Motor neuron (in vitro differentiated cells): Measurements from ENCODE around the gene ECE2. TPM values are rescaled to one million over a fixed set of nuclear protein-coding genes. Genes with fewer than 3 reads are reported as not detected.

Experiments used
- ATAC-seq, 8 experiments: fragments of 200-7000 bp; cut with Tn5 transposase; replicated peaks in 6 of 8; 2 replicates each; pipeline ENCODE4 v1.8.0; 2021; ENCODE audit warnings: mild to moderate bottlenecking in 8 of 8, moderate library complexity in 8 of 8
- H3K27ac ChIP-seq, 2 donors: fragments of 250-450 bp; sonication (Bioruptor Pico); 2 replicates each; pipeline ENCODE4 v1.9.0; 2021; ENCODE audit warnings: antibody characterized with exemption in 2 of 2, mild to moderate bottlenecking in 2 of 2, moderate library complexity in 1 of 2
- H3K4me1 ChIP-seq, 2 donors: fragments of 250-450 bp; sonication (Bioruptor Pico); replicated peaks in 1 of 2; 2 replicates each; pipeline ENCODE4 v1.6.1; 2021; ENCODE audit warnings: antibody characterized with exemption in 2 of 2, mild to moderate bottlenecking in 2 of 2, moderate library complexity in 1 of 2
- H3K4me3 ChIP-seq, 5 donors: fragments of 250-450 bp; sonication (Bioruptor Pico); 2 replicates each; pipeline ENCODE4 v1.9.0; 2021; ENCODE audit warnings: antibody characterized with exemption in 5 of 5, mild to moderate bottlenecking in 5 of 5, moderate library complexity in 4 of 5
- WGBS, 10 experiments: fragments of 450-650 bp; shearing (Covaris generic); methylation state at CpG; one replicate each; pipeline ENCODE4 v1.0.0; 2022; 5-methylcytosine and 5-hydroxymethylcytosine counted together
- in situ Hi-C, 9 experiments: fragments of 400-800 bp; cut with MboI; loops; one replicate each; pipeline ENCODE4 v1.15.0; 2021; ENCODE audit warnings: low sequenced_read_pairs in 9 of 9, low pct_unique_long_range_greater_than_20kb in 2 of 9; ENCODE audit not compliant: unreplicated experiment in 9 of 9
- total RNA-seq, 8 experiments: library from RNA; unstranded; fragments of 300-600 nt; gene quantifications; 2 replicates each; pipeline versions ENCODE4 v1.2.3 to v1.2.4, GENCODE V29; 2022

Gene ECE2
- total RNA-seq, 8 experiments from 2014 or later: 0.05 to 1.1 (median 0.46) TPM; not detected in 1

DNA sequence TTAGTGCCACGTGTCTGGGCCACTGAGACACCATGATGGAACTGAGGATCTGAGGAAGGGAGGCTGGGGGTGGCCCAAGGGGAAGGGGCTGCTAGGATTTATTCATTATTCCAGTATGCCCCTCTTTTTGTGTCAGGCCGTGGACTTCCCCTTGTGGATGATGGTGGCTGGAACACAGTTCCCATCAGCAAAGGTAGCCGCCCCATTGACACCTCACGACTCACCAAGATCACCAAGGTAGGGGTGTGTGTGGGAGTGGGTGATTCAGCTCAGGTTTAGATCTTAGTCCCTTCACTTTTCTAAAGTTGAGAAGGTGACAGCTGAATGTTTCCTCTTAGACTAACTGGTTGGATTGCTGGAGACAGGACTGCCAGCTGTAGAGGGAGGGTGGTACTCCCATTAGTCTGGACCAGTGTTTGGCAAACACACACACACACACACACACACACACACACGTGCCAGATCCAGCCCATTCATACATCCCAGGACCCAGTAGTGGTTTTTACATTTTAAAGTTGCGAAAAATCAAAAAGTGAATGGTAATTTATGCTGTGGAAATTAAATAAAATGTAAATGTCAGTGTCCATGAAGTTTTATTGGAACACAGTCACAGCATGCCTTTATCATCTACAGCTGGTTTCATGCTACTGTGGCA, 50.0 kb downstream of the ECE2 start:
- H3K27ac ChIP-seq: no peak overlapping the region
- WGBS, 10 experiments: 34 to 100% (median 79%) methylated on average over 1 to 5 of the region's 6 CpGs; no CpG with 5 or more reads in 2 of the 10 experiments
- H3K4me3 ChIP-seq: no peak overlapping the region
- peak in 4 of 8 experiments; percentile 4 to 69 (median 26) for ATAC-seq
- in situ Hi-C loops: no loop called here
- H3K4me1 ChIP-seq: no peaks in the 10 kb centered on the region

GRCh38 chr3:184327171-184327570, 51.3 kb downstream of the ECE2 start:
- 85 to 100% (median 99%) methylated on average over 1 to 15 of the region's 21 CpGs; no CpG with 5 or more reads in 2 of the 10 experiments for WGBS, 10 experiments
- in situ Hi-C loops: no loop called here
- H3K4me1 ChIP-seq: no peaks in the 10 kb centered on the region
- no peak for ATAC-seq
- no peak overlapping the region for H3K4me3 ChIP-seq
- no peak overlapping the region for H3K27ac ChIP-seq

- 20 to 94% (median 90%) methylated on average over 2 to 3 of the region's 3 CpGs; no CpG with 5 or more reads in 4 of the 10 experiments for WGBS, 10 experiments
- ATAC-seq: no peak
- H3K4me3 ChIP-seq: no peak overlapping the region
- in situ Hi-C loops: no loop called here
- H3K4me1 ChIP-seq: no peaks in the 10 kb centered on the region
- H3K27ac ChIP-seq: no peak overlapping the region
Measured at GRCh38 chr3:184328516-184328915, 52.7 kb downstream of the ECE2 start.

- in situ Hi-C loops: no loop called here
- Histone ChIP-seq H3K4me1 (peaks cover 6% of the 10 kb centered on the region in 2 donors), H3K4me3 (no peak overlapping the region), H3K27ac (no peak overlapping the region)
- ATAC-seq: no peak
- 21 to 100% (median 87%) methylated on average over 2 to 6 of the region's 10 CpGs; no CpG with 5 or more reads in 2 of the 10 experiments for WGBS, 10 experiments
Measured at GRCh38 chr3:184332370-184333090, 56.7 kb downstream of the ECE2 start.

- Histone ChIP-seq H3K4me1 (peaks cover 12 to 13% of the 10 kb centered on the region in 2 donors), H3K4me3 (no peak overlapping the region), H3K27ac (no peak overlapping the region)
- 65 to 100% (median 86%) methylated on average over 2 to 6 of the region's 6 CpGs; no CpG with 5 or more reads in 2 of the 10 experiments for WGBS, 10 experiments
- in situ Hi-C loops: no loop called here
- ATAC-seq: no peak
Measured at GRCh38 chr3:184333190-184333589, 57.4 kb downstream of the ECE2 start.

DNA sequence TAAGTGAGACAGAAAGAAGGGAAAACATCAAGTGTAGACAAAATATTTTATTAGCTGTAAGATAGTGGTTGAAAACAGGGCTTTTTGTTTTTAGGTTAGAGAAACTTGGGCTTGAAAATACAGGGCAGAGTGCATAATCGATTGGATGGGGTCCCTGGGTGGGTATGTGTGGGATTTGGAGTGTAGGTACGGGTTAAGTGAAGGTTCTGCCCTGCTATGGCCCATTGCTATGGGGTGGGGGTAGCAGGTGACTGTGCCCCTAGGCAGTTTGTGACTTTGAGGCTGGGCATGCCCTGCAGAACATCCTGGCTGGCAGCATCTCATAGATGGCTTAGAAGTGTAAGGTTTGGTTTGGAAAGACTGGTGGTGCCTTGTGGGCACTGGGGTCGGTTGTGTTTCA, 57.9 kb downstream of the ECE2 start:
- Histone ChIP-seq H3K4me1 (peaks cover 14% of the 10 kb centered on the region in 2 donors), H3K4me3 (no peak overlapping the region), H3K27ac (no peak overlapping the region)
- 60 to 100% (median 86%) methylated on average over 1 to 3 of the region's 3 CpGs; no CpG with 5 or more reads in 4 of the 10 experiments for WGBS, 10 experiments
- no peak for ATAC-seq
- in situ Hi-C loops: no loop called here

DNA sequence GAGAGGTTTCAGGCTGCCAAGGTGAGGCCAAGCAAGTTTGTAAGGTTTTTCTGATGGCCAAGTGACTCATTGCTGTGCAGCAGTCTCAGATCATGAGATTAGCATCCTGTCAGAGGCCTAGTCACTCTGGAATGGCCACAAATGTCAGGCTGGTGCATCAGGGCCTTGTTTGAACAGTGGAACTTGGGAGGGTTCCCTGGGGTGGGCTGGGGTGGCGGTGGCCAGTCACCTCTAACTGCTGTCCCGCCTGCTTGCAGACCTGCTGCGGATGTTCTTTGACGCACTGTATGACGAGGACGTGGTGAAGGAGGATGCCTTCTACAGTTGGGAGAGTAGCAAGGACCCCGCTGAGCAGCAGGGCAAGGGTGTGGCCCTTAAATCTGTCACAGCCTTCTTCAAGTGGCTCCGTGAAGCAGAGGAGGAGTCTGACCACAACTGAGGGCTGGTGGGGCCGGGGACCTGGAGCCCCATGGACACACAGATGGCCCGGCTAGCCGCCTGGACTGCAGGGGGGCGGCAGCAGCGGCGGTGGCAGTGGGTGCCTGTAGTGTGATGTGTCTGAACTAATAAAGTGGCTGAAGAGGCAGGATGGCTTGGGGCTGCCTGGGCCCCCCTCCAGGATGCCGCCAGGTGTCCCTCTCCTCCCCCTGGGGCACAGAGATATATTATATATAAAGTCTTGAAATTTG, 58.8 kb downstream of the ECE2 start:
- Histone ChIP-seq H3K4me3 (no peak overlapping the region), H3K27ac (peak overlapping the region in 1 of 2 donors; percentile 96), H3K4me1 (peaks cover 19 to 22% of the 10 kb centered on the region in 2 donors)
- WGBS, 10 experiments: 31 to 100% (median 85%) methylated on average over 1 to 7 of the region's 15 CpGs; no CpG with 5 or more reads in 6 of the 10 experiments
- peak in 1 of 8 experiments; percentile 3 for ATAC-seq
- in situ Hi-C loops: no loop called here

- in situ Hi-C loops: no loop called here
- Histone ChIP-seq H3K4me3 (peak overlapping the region; percentile 75 to 94 (median 83)), H3K27ac (peak overlapping the region; percentile 96 to 97), H3K4me1 (peaks cover 25 to 28% of the 10 kb centered on the region in 2 donors)
- peak in 1 of 8 experiments; percentile 7 for ATAC-seq
- 0 to 100% (median 50%) methylated on average over 1 to 2 of the region's 4 CpGs; no CpG with 5 or more reads in 7 of the 10 experiments for WGBS, 10 experiments
Measured at GRCh38 chr3:184335291-184335660, 59.5 kb downstream of the ECE2 start.

GRCh38 chr3:184335661-184336546, 60.1 kb downstream of the ECE2 start:
- Histone ChIP-seq H3K27ac (peak overlapping the region; percentile 96 to 97), H3K4me3 (peak overlapping the region; percentile 75 to 94 (median 83)), H3K4me1 (peaks cover 25 to 28% of the 10 kb centered on the region in 2 donors)
- 0 to 6% (median 3%) methylated on average over 1 to 8 of the region's 77 CpGs; no CpG with 5 or more reads in 4 of the 10 experiments for WGBS, 10 experiments
- in situ Hi-C loops: no loop called here
- peak; percentile 49 to 72 (median 57) for ATAC-seq

- 0 to 100% (median 18%) methylated on average over 1 to 6 of the region's 17 CpGs; no CpG with 5 or more reads in 2 of the 10 experiments for WGBS, 10 experiments
- Histone ChIP-seq H3K27ac (peak overlapping the region; percentile 96 to 97), H3K4me1 (peaks cover 25 to 28% of the 10 kb centered on the region in 2 donors), H3K4me3 (peak overlapping the region; percentile 75 to 94 (median 83))
- peak in 3 of 8 experiments; percentile 6 to 16 (median 11) for ATAC-seq
- in situ Hi-C loops: no loop called here
Measured at GRCh38 chr3:184336547-184337398, 61.0 kb downstream of the ECE2 start.

DNA sequence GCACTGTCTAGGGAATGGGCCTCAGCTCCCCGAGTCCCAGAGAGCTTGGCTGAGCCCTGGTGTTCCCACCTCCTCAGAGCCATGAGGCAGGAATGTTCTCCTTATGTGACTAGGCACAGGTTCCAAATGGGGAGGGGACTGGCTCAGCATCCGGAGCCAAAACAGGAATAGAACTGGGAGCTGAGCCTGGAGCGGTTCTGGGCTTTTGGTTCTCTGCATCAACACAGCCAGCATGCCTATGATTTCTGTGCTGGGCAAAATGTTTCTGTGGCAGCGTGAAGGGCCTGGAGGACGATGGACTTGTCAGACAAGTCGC, 61.5 kb downstream of the ECE2 start, which contains the start of gene FAM131A:
Gene FAM131A (plus strand): TSS at position 202 of the 316 bp plus-strand sequence. CDS start 31 bp downstream, at position 233.
- WGBS, 10 experiments: 43 to 94% (median 67%) methylated on average over 1 to 5 of the region's 6 CpGs; no CpG with 5 or more reads in 2 of the 10 experiments
- Histone ChIP-seq H3K4me1 (peaks cover 25 to 28% of the 10 kb centered on the region in 2 donors), H3K4me3 (peak within 1 kb of the TSS; percentile 75 to 94 (median 83)), H3K27ac (peak within 1 kb of the TSS; percentile 96 to 97)
- no peak for ATAC-seq
- in situ Hi-C loops: no loop called here
